ENCODE results near the gene OR6J1.

Gene OR6J1

DNA sequence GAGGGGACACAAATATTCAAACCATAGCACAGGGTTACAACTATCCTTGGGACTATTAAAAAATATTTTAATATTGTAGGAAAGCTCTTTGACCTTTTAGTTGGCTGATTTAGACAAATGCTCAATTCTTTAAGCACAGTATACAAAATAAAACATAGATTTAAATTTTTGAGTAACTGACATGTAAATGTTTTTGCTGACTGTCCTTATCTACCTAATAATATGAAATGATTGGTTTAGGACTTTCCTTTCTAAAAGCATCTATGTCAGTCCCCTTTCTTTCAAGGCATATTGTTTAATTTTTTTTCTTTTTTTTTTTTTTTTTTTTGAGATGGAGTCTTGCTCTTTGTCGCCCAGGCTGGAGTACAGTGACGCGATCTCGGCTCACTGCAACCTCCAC is 16.5 kb upstream of the OR6J1 start:
- DNase-seq (ENCODE audit: low read depth, low spot score) = no peak
- no peak for TF ChIP-seq YY1 (IDR thresholded peaks at IDR 0.05; ENCODE audit: insufficient read depth, insufficient read length)
- no peak for TF ChIP-seq ZNF274 (IDR thresholded peaks at IDR 0.05; ENCODE audit: low read depth, low read length)
- no peak for TF ChIP-seq SUZ12 (IDR thresholded peaks at IDR 0.05; ENCODE audit: extremely low read depth, insufficient read depth, insufficient read length)
- no peaks in the 10 kb centered on the region for H3K4me1 ChIP-seq (ENCODE audit: insufficient read depth, insufficient read length)
- H3K36me3 ChIP-seq (ENCODE audit: insufficient read depth, insufficient read length, low read length) = no peaks in the 10 kb centered on the region
- H3K27me3 ChIP-seq (ENCODE audit: insufficient read depth, insufficient read length) = no peaks in the 10 kb centered on the region
- H3K4me3 ChIP-seq (ENCODE audit: insufficient read length, low read depth) = no peak overlapping the region
- no peaks in the 10 kb centered on the region for H3K9me3 ChIP-seq (ENCODE audit: insufficient read depth, low read length)
- H3K9ac ChIP-seq (ENCODE audit: insufficient read length, low read depth) = no peak overlapping the region

DNA sequence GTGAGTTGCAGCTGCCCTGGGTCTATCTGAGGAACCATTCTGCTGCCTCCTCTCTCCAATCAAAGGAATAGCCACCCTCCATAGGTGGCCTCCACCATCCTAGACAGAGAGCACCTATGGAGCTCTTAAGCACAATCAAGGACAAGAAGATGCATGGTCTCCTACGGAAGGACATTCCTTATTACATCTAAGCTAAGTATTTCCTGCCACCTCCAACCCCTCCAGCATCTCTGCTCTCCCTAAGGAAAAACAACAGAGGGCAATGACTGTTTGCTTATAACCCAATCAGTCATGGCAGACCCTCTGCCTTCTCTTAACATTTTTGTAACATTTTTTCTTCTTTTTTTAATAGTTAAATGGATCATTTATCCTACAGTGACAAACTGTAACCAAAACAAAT is 14.8 kb upstream of the OR6J1 start:
- no peak overlapping the region for H3K4me3 ChIP-seq (ENCODE audit: insufficient read length, low read depth)
- no peaks in the 10 kb centered on the region for H3K4me1 ChIP-seq (ENCODE audit: insufficient read depth, insufficient read length)
- no peaks in the 10 kb centered on the region for H3K36me3 ChIP-seq (ENCODE audit: insufficient read depth, insufficient read length, low read length)
- no peak for DNase-seq (ENCODE audit: low read depth, low spot score)
- no peaks in the 10 kb centered on the region for H3K9me3 ChIP-seq (ENCODE audit: insufficient read depth, low read length)
- TF ChIP-seq SUZ12 (IDR thresholded peaks at IDR 0.05; ENCODE audit: extremely low read depth, insufficient read depth, insufficient read length) = no peak
- no peak for TF ChIP-seq ZNF274 (IDR thresholded peaks at IDR 0.05; ENCODE audit: low read depth, low read length)
- TF ChIP-seq YY1 (IDR thresholded peaks at IDR 0.05; ENCODE audit: insufficient read depth, insufficient read length) = no peak
- H3K9ac ChIP-seq (ENCODE audit: insufficient read length, low read depth) = no peak overlapping the region
- H3K27me3 ChIP-seq (ENCODE audit: insufficient read depth, insufficient read length) = no peaks in the 10 kb centered on the region

DNA sequence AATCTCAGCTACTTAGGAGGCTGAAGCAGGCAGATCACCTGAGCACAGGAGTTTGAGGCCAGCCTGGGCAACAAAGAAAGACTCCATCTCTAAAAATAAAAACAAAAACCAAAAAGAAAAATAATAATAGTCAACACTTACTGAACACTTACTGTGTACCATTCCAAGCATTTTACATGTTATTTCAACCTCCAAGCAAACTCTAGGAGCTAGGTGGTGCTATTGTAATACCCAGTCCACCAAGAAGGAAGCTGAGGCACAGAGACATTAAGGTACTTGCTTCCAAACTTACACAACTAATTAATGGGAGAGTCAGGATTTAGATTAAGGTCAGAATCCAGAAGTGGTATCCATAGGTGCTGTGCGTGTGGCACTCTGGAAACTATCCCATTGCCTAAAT is 13.7 kb upstream of the OR6J1 start:
- Histone ChIP-seq H3K4me3 (ENCODE audit: insufficient read length, low read depth) (no peak overlapping the region), H3K9ac (ENCODE audit: insufficient read length, low read depth) (no peak overlapping the region), H3K4me1 (ENCODE audit: insufficient read depth, insufficient read length) (no peaks in the 10 kb centered on the region), H3K9me3 (ENCODE audit: insufficient read depth, low read length) (no peaks in the 10 kb centered on the region), H3K27me3 (ENCODE audit: insufficient read depth, insufficient read length) (no peaks in the 10 kb centered on the region), H3K36me3 (ENCODE audit: insufficient read depth, insufficient read length, low read length) (no peaks in the 10 kb centered on the region)
- DNase-seq (ENCODE audit: low read depth, low spot score) = no peak
- TF ChIP-seq YY1 (IDR thresholded peaks at IDR 0.05; ENCODE audit: insufficient read depth, insufficient read length) = no peak
- TF ChIP-seq SUZ12 (IDR thresholded peaks at IDR 0.05; ENCODE audit: extremely low read depth, insufficient read depth, insufficient read length) = no peak
- no peak for TF ChIP-seq ZNF274 (IDR thresholded peaks at IDR 0.05; ENCODE audit: low read depth, low read length)

DNA sequence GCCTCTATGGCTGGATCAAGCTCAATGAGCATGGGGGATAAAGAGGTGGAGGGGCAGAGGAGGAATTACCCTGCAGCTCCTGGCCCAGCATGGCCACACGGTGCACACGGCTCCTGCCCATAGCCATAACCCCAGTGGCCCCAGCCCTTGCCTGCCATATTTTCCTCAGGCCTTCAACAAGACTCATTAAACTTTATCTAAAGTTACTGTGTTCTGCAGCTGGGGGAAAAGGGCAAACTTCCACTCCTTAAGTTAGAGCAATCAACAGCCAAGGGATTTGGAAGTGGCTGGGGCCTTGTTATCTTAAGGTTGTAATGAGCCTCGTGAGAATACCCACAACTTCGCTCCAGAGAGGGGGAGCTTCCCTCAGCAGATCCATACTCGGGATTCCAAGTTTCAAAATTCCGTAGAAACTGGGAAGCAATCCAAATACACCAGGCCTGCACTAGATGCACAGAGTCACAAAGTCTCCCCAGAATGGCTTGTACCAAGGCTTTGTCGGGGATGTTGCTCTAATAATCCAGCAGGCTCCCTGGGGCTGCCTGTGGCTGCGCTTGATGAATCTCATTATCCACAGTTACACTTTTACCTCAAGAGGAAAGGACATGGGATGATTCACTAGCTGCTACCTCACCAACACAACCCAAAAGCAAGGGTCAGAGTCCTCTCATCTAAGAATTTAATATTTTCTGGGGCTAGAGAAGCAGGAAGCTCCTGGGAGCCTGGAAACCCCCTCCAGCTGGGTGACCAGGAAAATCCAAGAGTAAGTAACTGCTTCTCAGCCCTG is 13.0 kb upstream of the OR6J1 start:
- Histone ChIP-seq H3K9ac (ENCODE audit: insufficient read length, low read depth) (no peak overlapping the region), H3K9me3 (ENCODE audit: insufficient read depth, low read length) (no peaks in the 10 kb centered on the region), H3K27me3 (ENCODE audit: insufficient read depth, insufficient read length) (no peaks in the 10 kb centered on the region), H3K36me3 (ENCODE audit: insufficient read depth, insufficient read length, low read length) (no peaks in the 10 kb centered on the region), H3K4me1 (ENCODE audit: insufficient read depth, insufficient read length) (no peaks in the 10 kb centered on the region), H3K4me3 (ENCODE audit: insufficient read length, low read depth) (no peak overlapping the region)
- no peak for DNase-seq (ENCODE audit: low read depth, low spot score)
- no peak for TF ChIP-seq YY1 (IDR thresholded peaks at IDR 0.05; ENCODE audit: insufficient read depth, insufficient read length)
- no peak for TF ChIP-seq ZNF274 (IDR thresholded peaks at IDR 0.05; ENCODE audit: low read depth, low read length)
- TF ChIP-seq SUZ12 (IDR thresholded peaks at IDR 0.05; ENCODE audit: extremely low read depth, insufficient read depth, insufficient read length) = no peak

DNA sequence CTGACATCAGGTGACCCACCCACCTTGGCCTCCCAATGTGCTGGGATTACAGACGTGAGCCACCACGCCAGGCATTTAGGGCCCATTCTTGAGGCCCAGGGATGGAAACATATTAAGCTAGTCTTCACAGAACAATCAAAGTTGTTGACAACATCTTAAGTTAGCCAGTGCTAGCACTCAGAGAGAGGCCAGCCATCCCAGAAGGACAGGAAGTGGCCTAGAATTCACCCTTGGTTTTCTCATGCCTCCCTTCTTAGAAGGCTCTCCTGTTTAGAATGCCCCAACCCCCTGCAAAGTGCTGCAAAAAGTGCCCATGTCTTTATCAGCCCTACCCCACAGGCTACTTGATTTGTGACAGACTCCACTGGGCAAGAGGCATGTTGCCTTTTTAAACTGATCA is 12.1 kb upstream of the OR6J1 start:
- TF ChIP-seq ZNF274 (IDR thresholded peaks at IDR 0.05; ENCODE audit: low read depth, low read length) (no peak), SUZ12 (IDR thresholded peaks at IDR 0.05; ENCODE audit: extremely low read depth, insufficient read depth, insufficient read length) (no peak), YY1 (IDR thresholded peaks at IDR 0.05; ENCODE audit: insufficient read depth, insufficient read length) (no peak)
- Histone ChIP-seq H3K27me3 (ENCODE audit: insufficient read depth, insufficient read length) (no peaks in the 10 kb centered on the region), H3K4me3 (ENCODE audit: insufficient read length, low read depth) (no peak overlapping the region), H3K9me3 (ENCODE audit: insufficient read depth, low read length) (no peaks in the 10 kb centered on the region), H3K9ac (ENCODE audit: insufficient read length, low read depth) (no peak overlapping the region), H3K36me3 (ENCODE audit: insufficient read depth, insufficient read length, low read length) (no peaks in the 10 kb centered on the region), H3K4me1 (ENCODE audit: insufficient read depth, insufficient read length) (no peaks in the 10 kb centered on the region)
- no peak for DNase-seq (ENCODE audit: low read depth, low spot score)

DNA sequence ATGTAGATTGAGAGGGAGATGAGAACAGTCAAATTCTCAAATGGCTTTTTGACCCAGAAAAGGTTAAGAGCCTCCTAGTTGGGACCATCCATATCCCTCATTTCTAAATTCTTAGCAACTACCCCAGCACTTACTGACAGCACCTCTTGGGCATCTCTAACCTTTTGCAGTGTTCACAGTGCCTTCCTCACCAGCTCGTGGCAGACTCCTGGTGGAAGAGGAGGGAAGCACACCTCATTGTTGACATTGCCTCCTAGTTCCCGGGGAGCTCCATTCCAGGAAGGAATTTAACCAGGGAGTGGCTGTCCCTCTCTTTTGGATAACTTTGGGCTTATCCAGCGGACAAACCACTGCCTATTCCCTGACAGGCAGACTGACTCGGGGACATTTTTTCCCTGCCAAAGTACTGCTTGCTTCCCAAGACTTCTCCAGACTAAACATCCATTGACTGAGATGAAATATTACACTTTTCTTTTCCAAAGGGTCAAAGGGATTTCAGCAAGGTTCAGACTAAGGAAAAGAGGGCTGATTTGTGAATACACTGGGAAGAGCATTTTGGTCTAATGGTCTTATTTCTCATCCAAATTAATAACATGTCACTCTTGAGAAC is 9.0 kb upstream of the OR6J1 start:
- Histone ChIP-seq H3K4me3 (ENCODE audit: insufficient read length, low read depth) (no peak overlapping the region), H3K27me3 (ENCODE audit: insufficient read depth, insufficient read length) (no peaks in the 10 kb centered on the region), H3K4me1 (ENCODE audit: insufficient read depth, insufficient read length) (no peaks in the 10 kb centered on the region), H3K9ac (ENCODE audit: insufficient read length, low read depth) (no peak overlapping the region), H3K36me3 (ENCODE audit: insufficient read depth, insufficient read length, low read length) (no peaks in the 10 kb centered on the region), H3K9me3 (ENCODE audit: insufficient read depth, low read length) (no peaks in the 10 kb centered on the region)
- peak; percentile 75 for DNase-seq (ENCODE audit: low read depth, low spot score)
- TF ChIP-seq YY1 (IDR thresholded peaks at IDR 0.05; ENCODE audit: insufficient read depth, insufficient read length) = no peak
- TF ChIP-seq SUZ12 (IDR thresholded peaks at IDR 0.05; ENCODE audit: extremely low read depth, insufficient read depth, insufficient read length) = no peak
- no peak for TF ChIP-seq ZNF274 (IDR thresholded peaks at IDR 0.05; ENCODE audit: low read depth, low read length)

DNA sequence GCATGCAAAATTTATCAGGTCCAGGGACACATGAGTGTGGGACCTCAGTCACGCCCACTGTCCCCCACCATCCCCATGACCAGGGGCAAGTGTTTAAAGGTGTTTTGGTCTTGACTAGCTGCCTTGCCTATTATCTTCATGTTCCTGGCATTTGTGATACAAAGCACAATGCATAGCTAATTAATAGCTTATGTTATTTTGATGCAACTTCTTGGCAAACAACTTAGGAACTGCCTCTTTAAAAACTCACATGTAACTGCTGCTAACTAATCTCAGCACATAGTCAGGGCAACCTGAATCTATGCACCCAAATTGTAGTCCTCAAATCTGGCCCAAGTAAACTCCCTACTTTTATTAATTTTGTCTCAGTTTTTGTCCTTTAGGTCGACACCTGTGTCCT is 7.4 kb upstream of the OR6J1 start:
- H3K27me3 ChIP-seq (ENCODE audit: insufficient read depth, insufficient read length) = no peaks in the 10 kb centered on the region
- H3K9me3 ChIP-seq (ENCODE audit: insufficient read depth, low read length) = no peaks in the 10 kb centered on the region

More for the DNA sequence above, 7.4 kb upstream of the OR6J1 start:
- Histone ChIP-seq H3K9ac (ENCODE audit: insufficient read length, low read depth) (no peak overlapping the region), H3K36me3 (ENCODE audit: insufficient read depth, insufficient read length, low read length) (no peaks in the 10 kb centered on the region), H3K4me3 (ENCODE audit: insufficient read length, low read depth) (no peak overlapping the region), H3K4me1 (ENCODE audit: insufficient read depth, insufficient read length) (no peaks in the 10 kb centered on the region)
- TF ChIP-seq ZNF274 (IDR thresholded peaks at IDR 0.05; ENCODE audit: low read depth, low read length) = no peak
- TF ChIP-seq SUZ12 (IDR thresholded peaks at IDR 0.05; ENCODE audit: extremely low read depth, insufficient read depth, insufficient read length) = no peak
- no peak for TF ChIP-seq YY1 (IDR thresholded peaks at IDR 0.05; ENCODE audit: insufficient read depth, insufficient read length)
- DNase-seq (ENCODE audit: low read depth, low spot score) = no peak
